ENCODE data around the gene FA2H.

- no peak for TF ChIP-seq CTCF (IDR thresholded peaks at IDR 0.05)
- no peak for TF ChIP-seq POLR2A (IDR thresholded peaks at IDR 0.05)
Observed at GRCh38 chr16:74760007-74760767, 14.4 kb downstream of the FA2H start.
